Immature natural killer cell (primary cell): ENCODE data around the gene LDAF1. TPM values are rescaled to one million over a fixed set of nuclear protein-coding genes. Genes with fewer than 3 reads are reported as not detected.
"Not testable (repeated sequence)": the region's sequence is repeated elsewhere in the genome, so short reads cannot be mapped to it uniquely, and the experiment has no call there.

ENCODE experiments used
- DNase-seq, 3 donors: peaks; one replicate each; pipeline ENCODE4 v3.0.0; 2022; ENCODE audit warnings: mixed read lengths in 1 of 3
- H3K27ac Mint-ChIP-seq, 6 donors: one replicate each; pipeline ENCODE4 v1.8.0; 2020; ENCODE audit warnings: mixed read lengths in 6 of 6, mild to moderate bottlenecking in 5 of 6, inconsistent platforms in 4 of 6, moderate library complexity in 3 of 6
- H3K27me3 Mint-ChIP-seq, 3 donors: one replicate each; pipeline ENCODE4 v1.8.0; 2020 to 2021; ENCODE audit warnings: low read depth in 3 of 3, mild to moderate bottlenecking in 3 of 3, mixed read lengths in 3 of 3, moderate library complexity in 3 of 3, inconsistent platforms in 1 of 3
- H3K36me3 Mint-ChIP-seq, 3 donors: one replicate each; pipeline ENCODE4 v1.8.0; 2020; ENCODE audit warnings: mixed read lengths in 3 of 3, inconsistent platforms in 2 of 3, mild to moderate bottlenecking in 2 of 3
- H3K4me1 Mint-ChIP-seq, 2 donors: one replicate each; pipeline ENCODE4 v1.8.0; 2020; ENCODE audit warnings: inconsistent platforms in 2 of 2, mild to moderate bottlenecking in 2 of 2, mixed read lengths in 2 of 2, moderate library complexity in 1 of 2
- H3K4me3 Mint-ChIP-seq, 5 donors: one replicate each; pipeline ENCODE4 v1.8.0; 2020; ENCODE audit warnings: mild to moderate bottlenecking in 5 of 5, mixed read lengths in 5 of 5, inconsistent platforms in 3 of 5, moderate library complexity in 3 of 5
- H3K9me3 Mint-ChIP-seq, 6 donors: one replicate each; pipeline ENCODE4 v1.8.0; 2020; ENCODE audit warnings: mild to moderate bottlenecking in 6 of 6, mixed read lengths in 6 of 6, inconsistent platforms in 4 of 6, moderate library complexity in 3 of 6
- polyA plus RNA-seq, 3 donors: library from polyadenylated mRNA; unstranded; fragments of 300-500 nt; fragmentation: Illumina TruSeq; gene quantifications; one replicate each; pipeline ENCODE4 v1.2.3, GENCODE V29; 2021

The LDAF1 gene
- polyA plus RNA-seq, 3 donors from 2014 or later = 8.2 to 17.5 (median 16.4) TPM

GRCh38 chr16:21192991-21193390, 34.5 kb downstream of the LDAF1 start:
- Mint-ChIP-seq H3K27ac (no peak overlapping the region), H3K4me3 (no peak overlapping the region), H3K4me1 (peaks cover 0 to 1% of the 10 kb centered on the region in 2 donors), H3K36me3 (no peaks in the 10 kb centered on the region), H3K27me3 (peaks cover 2 to 12% (median 6%) of the 10 kb centered on the region in 3 donors), H3K9me3 (no peaks in the 10 kb centered on the region)
- DNase-seq = no peak

GRCh38 chr16:21194771-21195301, 36.4 kb downstream of the LDAF1 start:
- Mint-ChIP-seq H3K4me1 (no peaks in the 10 kb centered on the region), H3K36me3 (no peaks in the 10 kb centered on the region), H3K27ac (no peak overlapping the region), H3K27me3 (peaks cover 2 to 6% (median 6%) of the 10 kb centered on the region in 3 donors), H3K4me3 (no peak overlapping the region), H3K9me3 (no peaks in the 10 kb centered on the region)
- DNase-seq = no peak

GRCh38 chr16:21195330-21195729, 36.9 kb downstream of the LDAF1 start:
- not testable (repeated sequence) for DNase-seq, H3K4me1 Mint-ChIP-seq, H3K4me3 Mint-ChIP-seq, H3K27me3 Mint-ChIP-seq, H3K27ac Mint-ChIP-seq, H3K36me3 Mint-ChIP-seq, H3K9me3 Mint-ChIP-seq

GRCh38 chr16:21197112-21197511, 38.6 kb downstream of the LDAF1 start:
- Mint-ChIP-seq H3K4me3 (no peak overlapping the region), H3K4me1 (no peaks in the 10 kb centered on the region), H3K27me3 (peaks cover 0 to 6% (median 2%) of the 10 kb centered on the region in 3 donors), H3K27ac (no peak overlapping the region), H3K36me3 (no peaks in the 10 kb centered on the region), H3K9me3 (no peaks in the 10 kb centered on the region)
- DNase-seq = no peak

GRCh38 chr16:21197621-21198020, 39.1 kb downstream of the LDAF1 start:
- Mint-ChIP-seq H3K27ac (no peak overlapping the region), H3K27me3 (peaks cover 0 to 6% (median 2%) of the 10 kb centered on the region in 3 donors), H3K9me3 (no peaks in the 10 kb centered on the region), H3K4me3 (peak overlapping the region in 1 of 5 donors; percentile 7), H3K36me3 (no peaks in the 10 kb centered on the region), H3K4me1 (no peaks in the 10 kb centered on the region)
- DNase-seq = no peak

- Mint-ChIP-seq H3K4me1 (no peaks in the 10 kb centered on the region), H3K27me3 (no peaks in the 10 kb centered on the region), H3K9me3 (no peaks in the 10 kb centered on the region), H3K27ac (no peak overlapping the region), H3K4me3 (no peak overlapping the region), H3K36me3 (no peaks in the 10 kb centered on the region)
- no peak for DNase-seq
Measured at GRCh38 chr16:21199607-21200218, 41.2 kb downstream of the LDAF1 start.

- no peaks in the 10 kb centered on the region for H3K4me1 Mint-ChIP-seq
- H3K27me3 Mint-ChIP-seq = peaks cover 0 to 2% (median 0%) of the 10 kb centered on the region in 3 donors
- H3K4me3 Mint-ChIP-seq = no peak overlapping the region
- DNase-seq = no peak
- no peaks in the 10 kb centered on the region for H3K36me3 Mint-ChIP-seq
- no peaks in the 10 kb centered on the region for H3K9me3 Mint-ChIP-seq
- H3K27ac Mint-ChIP-seq = no peak overlapping the region
Measured at GRCh38 chr16:21203155-21203797, 44.8 kb downstream of the LDAF1 start.

GRCh38 chr16:21205303-21205702, 46.8 kb downstream of the LDAF1 start:
- Mint-ChIP-seq H3K36me3 (no peaks in the 10 kb centered on the region), H3K9me3 (no peaks in the 10 kb centered on the region), H3K4me1 (no peaks in the 10 kb centered on the region), H3K27me3 (peaks cover 0 to 3% (median 2%) of the 10 kb centered on the region in 3 donors), H3K27ac (no peak overlapping the region), H3K4me3 (no peak overlapping the region)
- DNase-seq = no peak

GRCh38 chr16:21206550-21206949, 48.1 kb downstream of the LDAF1 start:
- Mint-ChIP-seq H3K9me3 (no peaks in the 10 kb centered on the region), H3K27me3 (peaks cover 0 to 6% (median 3%) of the 10 kb centered on the region in 3 donors), H3K27ac (no peak overlapping the region), H3K4me1 (no peaks in the 10 kb centered on the region), H3K36me3 (no peaks in the 10 kb centered on the region), H3K4me3 (no peak overlapping the region)
- no peak for DNase-seq

GRCh38 chr16:21208446-21209230, 50.2 kb downstream of the LDAF1 start:
- Mint-ChIP-seq H3K4me3 (no peak overlapping the region), H3K36me3 (no peaks in the 10 kb centered on the region), H3K4me1 (no peaks in the 10 kb centered on the region), H3K27ac (no peak overlapping the region), H3K27me3 (peaks cover 2 to 7% (median 3%) of the 10 kb centered on the region in 3 donors), H3K9me3 (no peaks in the 10 kb centered on the region)
- no peak for DNase-seq

GRCh38 chr16:21211486-21211885, 53.0 kb downstream of the LDAF1 start, which contains the start of gene ZP2:
ZP2 (minus strand) TSS chr16:21211574; CDS start chr16:21211547, 27 bp downstream.
- H3K4me1 Mint-ChIP-seq = no peaks in the 10 kb centered on the region
- no peak for DNase-seq
- peaks cover 2 to 9% (median 9%) of the 10 kb centered on the region in 3 donors for H3K27me3 Mint-ChIP-seq
- H3K36me3 Mint-ChIP-seq = no peaks in the 10 kb centered on the region
- no peak within 1 kb of the TSS for H3K27ac Mint-ChIP-seq
- H3K9me3 Mint-ChIP-seq = no peaks in the 10 kb centered on the region
- H3K4me3 Mint-ChIP-seq = no peak within 1 kb of the TSS

GRCh38 chr16:21214086-21214485, 55.6 kb downstream of the LDAF1 start:
- no peaks in the 10 kb centered on the region for H3K36me3 Mint-ChIP-seq
- DNase-seq = no peak
- peaks cover 2 to 11% (median 10%) of the 10 kb centered on the region in 3 donors for H3K27me3 Mint-ChIP-seq
- no peak overlapping the region for H3K27ac Mint-ChIP-seq
- no peaks in the 10 kb centered on the region for H3K9me3 Mint-ChIP-seq
- no peaks in the 10 kb centered on the region for H3K4me1 Mint-ChIP-seq
- no peak overlapping the region for H3K4me3 Mint-ChIP-seq

GRCh38 chr16:21217121-21217520, 58.6 kb downstream of the LDAF1 start:
- DNase-seq = no peak
- Mint-ChIP-seq H3K27me3 (peaks cover 5 to 21% (median 9%) of the 10 kb centered on the region in 3 donors), H3K4me1 (no peaks in the 10 kb centered on the region), H3K4me3 (no peak overlapping the region), H3K36me3 (no peaks in the 10 kb centered on the region), H3K9me3 (no peaks in the 10 kb centered on the region), H3K27ac (no peak overlapping the region)

GRCh38 chr16:21218153-21218552, 59.7 kb downstream of the LDAF1 start:
- Mint-ChIP-seq H3K27ac (no peak overlapping the region), H3K27me3 (peaks cover 5 to 26% (median 12%) of the 10 kb centered on the region in 3 donors), H3K4me1 (no peaks in the 10 kb centered on the region), H3K9me3 (no peaks in the 10 kb centered on the region), H3K4me3 (no peak overlapping the region), H3K36me3 (no peaks in the 10 kb centered on the region)
- DNase-seq = no peak
